Measurements from ENCODE around the gene NOXA1.
A peak's percentile ranks its signal among the peaks of the same experiment; 100 is the strongest.

NOXA1 gene

DNA sequence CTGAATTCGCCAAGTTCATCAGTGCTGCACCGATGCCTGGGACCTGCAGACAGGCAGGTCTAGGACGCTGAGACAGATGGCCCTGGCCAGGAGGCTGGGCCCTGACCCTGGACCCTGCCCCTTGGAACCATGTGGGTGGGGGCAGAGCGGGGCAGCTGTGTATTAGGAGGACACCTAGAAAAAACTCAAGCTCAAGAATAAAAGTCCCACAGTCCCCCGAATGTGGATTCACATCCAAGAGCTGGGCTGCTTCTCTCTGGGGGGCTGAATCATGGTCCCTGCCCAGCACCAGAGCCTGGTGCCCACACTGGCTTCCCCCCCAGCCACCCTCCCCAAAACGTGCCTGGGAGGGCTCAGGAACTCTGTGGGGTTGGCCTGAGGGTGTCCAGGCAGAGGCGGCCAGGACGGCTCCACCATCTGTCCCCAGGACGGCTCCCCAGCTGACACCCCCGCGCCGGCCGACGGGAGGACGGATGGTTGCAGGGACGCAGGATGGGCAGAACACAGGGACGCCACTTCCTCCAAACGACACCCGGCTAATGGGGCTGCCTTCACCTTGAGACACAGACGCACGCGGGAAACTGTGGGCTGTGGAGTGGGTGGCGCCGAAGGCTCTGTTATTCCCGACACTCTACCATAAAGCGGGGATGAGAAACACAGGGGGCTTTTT lies 35.2 kb upstream of the NOXA1 start:
- no peak for DNase-seq

DNA sequence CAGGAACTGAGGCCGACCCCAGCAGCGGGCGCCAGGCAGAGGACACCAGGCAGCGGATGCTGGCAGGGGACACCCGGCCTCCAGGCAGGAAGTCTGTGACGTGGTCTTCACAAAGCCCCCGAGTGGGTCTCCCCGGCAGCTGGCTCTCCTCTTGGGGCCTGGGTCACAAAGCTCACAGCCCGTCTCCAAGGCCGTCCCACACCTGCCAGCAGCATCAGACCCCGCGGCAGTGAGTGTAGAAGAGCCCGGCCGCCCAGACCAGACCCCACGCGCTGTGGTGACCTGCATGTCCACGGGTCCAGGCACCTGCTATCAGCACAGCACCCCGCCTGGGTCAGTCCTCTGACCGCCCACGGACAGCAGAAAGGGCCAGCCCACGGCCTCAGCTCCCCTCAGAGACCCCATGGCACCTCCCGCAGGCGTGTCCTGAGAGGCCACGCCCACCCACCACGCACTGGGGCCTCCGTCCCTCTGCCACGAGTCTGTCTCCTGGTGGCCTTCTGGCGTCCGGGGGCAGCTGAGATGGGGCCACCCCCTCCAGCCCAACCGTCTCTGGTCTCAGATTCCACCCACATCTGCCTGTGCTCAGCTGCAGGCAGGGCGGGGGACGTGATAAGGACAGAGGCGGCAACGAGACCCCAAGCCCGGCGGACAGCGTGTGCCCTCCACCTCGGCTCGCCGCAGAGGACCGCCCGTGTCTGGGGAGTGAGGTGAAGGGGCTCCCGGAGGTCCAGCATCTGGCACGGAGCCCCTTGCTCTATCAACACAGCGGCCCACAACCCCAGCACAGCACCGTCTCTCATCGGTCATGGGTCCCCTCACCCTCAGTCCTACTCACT lies 34.4 kb upstream of the NOXA1 start:
- DNase-seq, result peak; percentile 82

DNA sequence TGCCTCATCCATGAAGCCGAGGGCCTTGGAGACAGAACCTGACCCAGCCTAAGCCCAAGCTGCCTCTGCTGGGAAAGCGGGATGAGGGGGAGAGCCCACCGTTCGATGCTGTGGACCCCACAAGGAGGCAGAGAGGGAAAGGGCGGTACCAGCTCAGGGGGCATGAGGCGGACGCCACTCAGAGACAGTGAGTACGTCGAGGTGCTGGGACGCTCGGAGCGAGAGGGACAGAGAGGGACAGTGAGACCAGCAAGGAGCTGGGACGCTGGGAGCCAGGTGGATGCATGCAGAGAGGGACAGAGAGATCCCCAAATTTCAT lies 33.8 kb upstream of the NOXA1 start:
- no peak for DNase-seq

DNA sequence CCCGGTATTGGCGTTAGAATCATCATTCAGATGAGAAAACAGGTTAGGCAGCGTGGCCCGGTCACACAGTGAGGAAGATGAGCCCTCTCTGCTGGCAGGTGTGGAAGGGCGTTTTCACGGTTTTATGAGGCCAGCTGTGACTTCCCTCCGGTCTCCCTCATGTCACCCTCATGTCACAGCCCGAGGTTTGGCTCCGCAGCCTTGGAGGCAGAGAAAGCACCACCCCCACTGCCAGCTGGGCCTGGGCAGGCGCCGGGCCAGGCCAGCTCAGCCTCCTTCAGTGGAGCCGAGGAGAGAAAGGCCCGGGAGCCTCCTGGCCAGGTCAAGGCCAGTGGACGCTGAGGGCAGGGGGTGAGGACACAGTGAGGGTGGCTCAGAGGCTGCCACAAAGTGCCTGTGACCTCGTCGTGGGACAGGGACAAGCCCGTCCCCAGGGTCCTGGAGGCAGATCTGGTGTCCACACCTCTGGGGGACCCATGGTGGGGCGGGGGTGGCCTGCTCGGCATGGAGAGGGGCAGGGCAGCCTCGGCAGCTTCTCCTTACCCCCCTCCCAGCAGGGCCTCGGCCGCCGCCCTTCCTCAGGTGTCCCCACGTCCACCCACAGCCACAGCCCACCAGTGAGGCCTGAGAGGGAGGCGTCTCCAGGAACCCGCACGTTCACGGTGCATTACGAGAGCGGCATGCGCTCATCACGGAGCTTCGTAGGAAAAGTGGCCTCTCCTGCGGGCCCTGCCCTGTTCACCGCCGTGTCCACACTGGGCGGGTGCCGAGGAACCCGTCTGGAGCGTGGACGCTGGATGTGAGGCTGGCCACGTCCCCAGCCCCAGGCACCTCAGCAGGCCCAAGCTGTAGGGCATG lies 32.4 kb upstream of the NOXA1 start:
- no peak for DNase-seq

DNA sequence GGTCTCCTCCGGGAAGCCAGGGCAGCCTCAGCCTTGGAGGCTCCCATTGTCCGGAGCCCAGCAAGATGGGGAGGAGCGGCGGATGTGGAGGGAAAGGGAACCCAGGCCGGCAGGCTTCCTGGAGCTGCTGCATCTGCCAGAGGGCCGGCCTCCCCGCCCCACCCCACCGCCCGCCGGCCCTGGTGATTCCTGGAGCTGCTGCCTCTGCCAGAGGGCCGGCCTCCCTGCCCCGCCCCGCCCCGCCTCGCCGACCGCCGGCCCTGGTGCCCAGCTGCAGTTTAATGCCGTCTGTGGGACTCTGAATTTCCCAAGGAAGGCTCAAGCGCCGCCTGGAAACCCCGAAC lies 31.8 kb upstream of the NOXA1 start:
- DNase-seq, result no peak

DNA sequence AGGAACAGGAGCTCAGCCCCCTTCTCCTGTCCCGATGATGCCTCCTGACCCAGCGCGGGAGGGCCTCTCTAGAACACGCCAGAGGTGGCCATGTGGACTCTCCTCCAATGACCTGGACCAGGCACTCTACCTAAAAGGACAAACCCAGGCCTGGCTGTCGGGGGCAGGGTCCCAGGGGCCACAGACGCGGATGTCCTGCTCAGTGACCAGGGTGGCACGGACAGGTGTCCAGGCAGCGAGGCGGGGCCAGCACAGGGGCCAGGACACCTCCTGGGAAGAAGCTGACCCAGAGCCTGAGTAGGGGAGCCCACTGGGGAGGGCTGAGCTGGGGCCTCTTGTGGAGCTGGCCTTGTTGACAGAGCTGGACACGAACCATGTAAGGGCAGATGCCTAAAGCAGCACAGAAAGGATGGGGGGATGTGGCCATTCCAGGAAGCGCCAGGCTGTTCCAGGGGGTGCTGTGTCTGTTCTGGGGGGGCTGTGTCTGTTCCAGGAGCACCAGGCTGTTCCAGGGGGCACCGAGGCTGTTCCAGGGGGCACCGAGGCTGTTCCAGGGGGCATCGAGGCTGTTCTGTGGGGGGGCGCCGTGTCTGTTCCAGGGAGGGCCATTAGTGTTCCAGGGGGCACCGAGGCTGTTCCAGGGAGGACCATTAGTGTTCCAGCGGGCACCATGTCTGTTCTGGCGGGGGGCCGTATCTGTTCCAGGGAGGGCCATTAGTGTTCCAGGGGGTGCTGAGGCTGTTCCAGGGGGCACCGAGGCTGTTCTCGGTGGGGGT lies 30.8 kb upstream of the NOXA1 start:
- no peak for DNase-seq

DNA sequence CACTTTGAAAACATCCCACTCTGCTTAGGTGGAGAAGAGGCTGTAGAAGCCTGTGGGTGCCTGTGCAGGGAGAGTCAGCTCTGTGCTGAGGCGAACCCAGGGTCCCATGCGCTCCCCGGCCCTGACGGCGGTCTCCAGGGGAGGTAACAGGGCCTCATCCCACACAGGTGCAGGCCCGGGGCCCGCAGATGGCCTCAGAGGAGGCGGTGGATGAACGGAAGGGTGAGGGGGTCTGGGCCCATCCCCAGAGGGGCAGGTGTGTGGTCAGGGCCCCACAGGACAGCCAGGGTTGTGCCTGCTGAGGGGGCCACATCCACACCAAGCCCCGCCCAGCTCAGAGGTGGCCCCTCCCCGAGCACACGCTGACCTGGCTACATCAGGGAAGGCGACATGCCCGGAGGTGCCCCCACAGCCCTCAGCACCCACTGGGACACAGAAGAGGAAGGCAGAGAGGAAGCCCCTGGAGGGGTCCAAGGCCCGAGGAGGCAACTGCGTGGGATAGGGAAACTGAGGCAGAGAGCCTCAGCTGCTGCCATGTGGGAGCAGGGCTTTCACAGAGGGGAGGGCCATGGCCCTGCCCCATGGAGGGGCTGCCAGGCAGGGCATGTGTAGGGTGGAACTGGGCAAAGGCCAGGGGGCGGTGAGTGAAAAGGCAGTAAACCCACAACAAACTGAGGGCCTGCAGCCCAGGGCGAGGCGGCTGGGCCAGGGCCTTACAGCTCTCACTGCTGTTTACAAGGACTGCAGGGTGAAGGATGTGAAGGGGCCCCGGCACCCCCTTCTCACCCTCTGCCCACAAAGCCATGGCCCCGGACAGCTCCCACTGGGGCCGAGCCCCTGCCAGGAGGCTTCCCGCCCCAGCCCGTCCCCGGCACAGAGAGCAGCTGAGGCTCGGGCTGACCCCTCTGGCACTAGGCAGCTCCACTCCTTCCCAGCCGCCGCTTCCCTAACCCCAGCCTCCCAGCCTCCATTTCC lies 29.7 kb upstream of the NOXA1 start:
- no peak for DNase-seq

DNA sequence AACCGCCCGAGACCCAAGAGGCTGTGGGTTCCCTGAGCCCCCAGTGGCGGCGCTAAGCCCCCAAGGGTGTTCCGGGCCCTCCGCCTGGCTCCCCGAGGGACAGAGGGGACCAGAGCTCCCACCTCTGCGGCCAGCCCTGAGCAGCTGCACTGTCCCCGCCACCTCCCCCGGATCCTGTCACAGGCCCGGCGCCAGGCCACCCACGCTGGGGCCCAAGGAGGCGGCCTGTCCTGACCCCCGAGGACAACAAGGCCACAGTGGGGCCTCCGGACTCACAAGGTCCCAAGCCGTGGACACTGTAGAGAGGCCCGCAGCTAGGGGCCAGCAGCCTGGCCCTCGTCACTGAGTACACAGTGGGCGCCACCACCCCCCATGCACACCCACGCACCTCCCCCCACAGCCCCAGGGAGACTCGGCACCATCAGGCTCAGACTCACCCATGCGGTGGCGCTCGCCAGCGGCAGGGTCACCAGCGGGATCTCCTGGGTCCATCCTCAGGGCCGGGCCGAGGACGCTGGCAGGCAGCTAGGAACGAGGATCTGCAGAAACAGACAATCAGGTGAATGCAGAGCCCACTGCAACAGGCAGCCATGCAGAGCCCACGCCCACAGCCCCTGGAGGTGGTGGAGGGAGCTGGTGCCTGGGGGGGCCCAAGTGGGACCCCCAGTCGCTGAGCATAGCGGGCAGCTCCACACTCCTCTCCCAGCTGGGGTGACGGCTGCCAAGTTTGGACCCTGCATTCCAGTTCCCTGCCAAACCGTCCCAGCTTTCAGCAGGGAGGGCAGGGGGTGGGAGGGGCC lies 28.1 kb upstream of the NOXA1 start:
- no peak for DNase-seq

DNA sequence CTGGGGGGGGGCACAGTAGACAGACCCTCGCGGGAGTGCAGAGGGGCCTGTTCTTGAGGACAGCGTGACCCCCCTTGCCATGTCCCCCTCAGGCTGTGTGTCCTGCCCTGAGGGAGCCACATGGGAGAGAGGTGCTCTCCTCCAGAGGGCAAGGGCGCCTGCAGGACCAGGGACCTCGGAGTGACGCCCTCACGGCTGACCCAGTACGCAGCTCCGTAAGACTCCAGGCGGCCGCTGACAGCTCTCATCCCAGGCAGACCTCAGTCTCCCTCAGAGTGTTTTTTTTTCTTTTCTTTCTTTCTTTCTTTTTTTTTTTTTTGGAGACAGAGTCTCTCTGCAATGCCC lies 27.6 kb upstream of the NOXA1 start:
- DNase-seq, result no peak

DNA sequence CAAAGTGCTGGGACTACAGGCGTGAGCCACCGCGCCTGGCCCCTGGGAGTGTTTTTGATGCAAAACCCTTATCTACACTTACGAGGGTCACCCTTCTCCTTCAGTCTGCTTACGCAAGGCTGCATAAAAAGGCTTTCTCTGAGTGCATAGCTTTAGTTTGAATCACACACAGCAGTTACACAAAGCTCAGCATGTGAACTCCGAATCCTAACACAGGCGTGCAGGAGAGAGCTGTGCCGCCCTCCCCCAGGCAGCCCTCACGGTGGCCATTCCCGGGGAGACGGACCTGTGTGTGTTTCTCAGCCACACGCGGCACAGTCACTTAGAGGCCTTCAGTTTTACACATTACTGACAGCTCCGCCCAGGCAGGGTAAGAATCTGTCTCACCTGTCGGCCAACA lies 27.0 kb upstream of the NOXA1 start:
- no peak for DNase-seq

DNA sequence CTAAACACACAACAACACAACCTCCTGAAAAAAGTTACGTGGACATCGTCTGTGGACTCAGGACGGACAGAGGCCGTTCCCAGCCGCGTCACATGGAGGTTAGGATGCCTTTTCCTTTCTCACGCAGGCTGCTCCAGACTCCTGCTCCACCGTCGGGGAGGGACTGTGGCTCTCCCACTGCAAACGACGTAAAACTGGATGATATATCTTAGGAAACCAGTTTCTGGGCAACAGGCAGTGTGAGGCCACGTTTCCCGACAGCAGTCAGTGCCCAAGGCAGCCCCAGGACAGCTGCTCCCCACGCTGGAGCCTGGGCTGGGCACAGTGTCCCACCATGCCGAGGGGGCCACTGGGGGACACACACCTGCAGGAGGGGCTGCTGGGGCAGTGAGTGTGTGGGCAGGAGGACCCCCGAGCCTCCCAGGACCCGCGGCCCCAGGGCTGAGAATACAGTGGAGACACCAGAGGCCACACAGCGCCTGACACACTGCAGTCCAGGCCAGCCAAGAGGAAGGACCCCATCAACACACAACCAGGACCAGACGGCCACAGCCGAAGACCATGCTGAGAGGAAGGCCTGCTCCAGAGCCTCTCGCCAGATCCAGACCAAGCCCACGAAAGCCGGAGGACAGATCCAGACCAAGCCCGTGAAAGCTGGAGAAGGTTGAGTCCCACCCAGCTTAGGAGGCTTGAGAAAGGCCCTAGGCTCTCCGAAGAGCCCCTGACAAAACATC lies 26.4 kb upstream of the NOXA1 start:
- DNase-seq, result no peak

DNA sequence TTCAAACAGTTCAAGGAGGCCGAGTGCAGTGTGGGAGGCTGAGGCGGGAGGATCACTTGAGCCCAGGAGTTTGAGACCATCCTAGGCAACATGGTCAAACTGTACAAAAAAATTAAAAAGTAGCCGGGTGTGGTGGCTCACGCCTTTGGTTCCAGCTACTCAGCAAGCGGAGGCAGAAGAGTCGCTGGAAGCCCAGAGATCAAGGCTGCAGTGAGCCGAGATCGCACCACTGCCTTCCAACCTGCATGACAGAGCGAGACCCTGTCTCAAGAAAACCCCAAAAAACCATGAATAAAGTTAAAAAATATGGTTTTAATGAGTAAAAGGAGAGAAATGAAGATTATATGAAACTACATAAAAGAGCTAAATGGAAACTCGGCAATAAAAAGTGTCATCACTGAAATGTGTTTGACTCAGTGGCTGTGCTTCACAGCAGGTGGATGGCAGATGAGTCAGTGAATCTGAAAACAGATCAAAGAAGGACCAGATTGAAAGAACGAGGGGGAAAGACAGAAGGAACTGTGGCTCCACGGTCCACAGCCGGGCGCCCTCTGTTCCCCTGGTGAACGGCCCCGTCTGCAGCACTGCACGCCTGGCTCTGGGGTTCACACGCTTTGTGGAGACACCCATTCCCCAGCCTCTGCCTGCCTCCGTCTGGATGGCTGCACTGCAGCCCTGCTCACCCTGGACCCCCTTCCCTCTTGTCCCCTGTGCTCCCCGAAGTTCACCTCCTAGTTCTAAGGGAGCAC lies 25.3 kb upstream of the NOXA1 start:
- DNase-seq, result no peak

DNA sequence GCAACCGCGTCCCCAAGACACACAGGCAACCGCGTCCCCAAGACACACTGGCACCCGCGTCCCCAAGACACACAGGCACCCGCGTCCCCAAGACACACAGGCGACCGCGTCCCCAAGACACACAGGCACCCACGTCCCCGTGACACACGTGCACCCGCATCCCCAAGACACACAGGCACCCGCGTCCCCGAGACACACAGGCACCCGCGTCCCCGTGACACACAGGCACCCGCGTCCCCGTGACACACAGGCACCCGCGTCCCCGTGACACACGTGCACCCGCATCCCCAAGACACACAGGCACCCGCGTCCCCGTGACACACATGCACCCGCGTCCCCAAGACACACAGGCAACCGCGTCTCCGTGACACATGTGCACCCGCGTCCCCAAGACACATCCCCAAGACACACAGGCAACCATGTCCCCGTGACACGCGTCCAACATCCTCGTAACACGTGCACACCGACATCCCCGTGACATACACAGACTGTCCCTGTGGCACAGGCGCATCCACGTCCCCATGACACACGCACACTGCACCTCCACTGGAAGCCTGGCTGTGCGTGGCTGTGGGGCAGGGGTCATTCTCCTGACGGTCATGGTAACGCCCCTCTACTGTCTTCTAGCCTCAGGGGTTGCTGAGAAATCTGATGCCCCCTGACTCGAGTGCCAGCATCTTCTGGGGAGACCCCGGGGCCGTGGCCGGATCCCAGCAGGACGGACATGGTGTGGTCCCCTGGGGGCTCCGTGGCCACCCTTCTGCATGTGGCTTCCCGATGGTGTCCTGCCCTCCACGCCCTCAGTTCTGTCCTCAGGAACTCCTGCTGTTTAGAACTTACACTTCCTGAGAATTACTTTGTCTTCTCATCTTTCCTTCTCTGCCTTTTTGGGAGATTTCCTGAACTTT lies 24.4 kb upstream of the NOXA1 start:
- DNase-seq, result no peak

DNA sequence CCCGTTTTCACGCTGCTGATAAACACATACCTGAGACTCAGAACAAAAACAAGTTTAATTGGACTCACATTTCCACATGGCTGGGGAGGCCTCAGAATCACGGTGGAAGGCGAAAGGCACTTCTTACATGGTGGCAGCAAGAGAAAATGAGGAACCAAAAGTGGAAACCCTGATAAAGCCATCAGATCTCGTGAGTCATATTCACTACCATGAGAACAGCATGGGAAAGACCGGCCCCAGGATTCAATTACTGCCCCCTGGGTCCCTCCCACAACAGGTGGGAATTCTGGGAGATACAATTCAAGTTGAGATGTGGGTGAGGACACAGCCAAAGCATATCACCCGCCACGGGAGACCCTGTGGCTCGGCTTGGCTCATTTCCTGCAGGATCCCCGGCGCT lies 20.4 kb upstream of the NOXA1 start:
- no peak for DNase-seq

DNA sequence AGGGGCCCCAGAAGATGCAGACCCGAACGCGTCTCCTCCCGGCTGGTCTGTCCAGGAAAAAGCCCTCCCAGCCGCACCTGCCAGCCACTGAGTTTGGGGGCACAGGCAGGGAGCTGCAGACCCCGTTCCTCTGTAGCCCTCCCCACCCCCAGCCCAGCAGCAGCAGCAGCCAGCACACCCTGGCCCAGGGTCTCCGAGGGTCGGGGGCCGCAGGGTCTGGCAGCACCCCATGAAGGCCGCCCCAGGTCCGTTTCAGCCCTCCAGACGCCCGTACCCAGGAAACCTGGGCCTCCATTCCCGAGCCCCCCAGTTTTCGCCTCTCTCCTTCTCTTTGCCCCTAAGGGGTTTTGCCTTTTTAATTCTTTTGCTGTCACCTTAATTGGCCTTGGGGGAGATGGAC lies 19.9 kb upstream of the NOXA1 start:
- DNase-seq, result no peak

DNA sequence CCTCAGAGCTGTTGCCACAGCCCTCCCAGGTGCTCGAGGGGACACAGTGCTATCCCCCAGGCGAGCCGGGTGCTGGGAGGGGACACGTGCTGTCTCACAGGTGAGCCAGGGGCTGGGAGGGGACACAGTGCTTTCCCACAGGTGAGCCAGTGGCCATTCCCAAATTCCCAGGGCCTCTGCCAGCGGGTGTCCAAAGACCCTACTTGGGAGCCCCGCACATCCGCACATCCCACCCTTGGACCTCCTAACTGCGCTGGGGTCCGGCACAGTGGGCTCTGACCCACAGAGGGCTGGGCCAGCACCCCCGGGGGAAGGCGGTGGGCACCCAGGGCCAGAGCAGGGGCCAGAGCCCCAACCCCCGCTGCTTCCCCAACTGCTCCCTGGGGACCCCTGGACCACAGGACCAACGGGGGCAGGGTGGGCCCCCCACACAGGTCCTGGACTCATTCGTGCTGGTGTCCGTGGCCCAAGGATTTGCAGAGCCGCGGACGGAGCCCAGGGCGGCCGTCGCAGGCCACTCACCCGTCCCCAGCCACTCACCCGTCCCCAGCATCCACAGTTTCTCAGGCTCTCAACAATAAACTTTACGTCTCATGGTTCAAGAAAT lies 18.1 kb upstream of the NOXA1 start:
- no peak for DNase-seq

DNA sequence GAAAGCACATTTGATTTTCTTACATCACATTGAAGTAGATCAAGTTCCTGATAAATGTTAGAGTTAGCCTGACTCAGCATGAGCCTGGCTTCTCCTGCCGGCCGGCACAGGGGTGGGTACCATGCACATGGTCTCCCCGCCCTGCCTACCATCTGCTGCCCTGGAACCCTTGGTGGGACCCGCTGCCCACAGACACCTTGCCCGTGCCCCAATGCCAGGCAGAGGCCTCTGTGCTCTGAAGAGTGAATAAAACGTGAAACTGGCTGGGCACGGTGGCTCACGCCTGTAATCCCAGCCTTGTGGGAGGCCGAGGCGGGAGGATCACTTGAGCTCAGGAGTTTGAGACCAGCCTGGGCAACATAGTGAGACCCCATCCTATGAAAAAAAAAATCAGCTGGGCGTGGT lies 17.5 kb upstream of the NOXA1 start:
- DNase-seq, result peak; percentile 73
